ENCODE data around the gene TRPM5.

The TRPM5 gene

DNA sequence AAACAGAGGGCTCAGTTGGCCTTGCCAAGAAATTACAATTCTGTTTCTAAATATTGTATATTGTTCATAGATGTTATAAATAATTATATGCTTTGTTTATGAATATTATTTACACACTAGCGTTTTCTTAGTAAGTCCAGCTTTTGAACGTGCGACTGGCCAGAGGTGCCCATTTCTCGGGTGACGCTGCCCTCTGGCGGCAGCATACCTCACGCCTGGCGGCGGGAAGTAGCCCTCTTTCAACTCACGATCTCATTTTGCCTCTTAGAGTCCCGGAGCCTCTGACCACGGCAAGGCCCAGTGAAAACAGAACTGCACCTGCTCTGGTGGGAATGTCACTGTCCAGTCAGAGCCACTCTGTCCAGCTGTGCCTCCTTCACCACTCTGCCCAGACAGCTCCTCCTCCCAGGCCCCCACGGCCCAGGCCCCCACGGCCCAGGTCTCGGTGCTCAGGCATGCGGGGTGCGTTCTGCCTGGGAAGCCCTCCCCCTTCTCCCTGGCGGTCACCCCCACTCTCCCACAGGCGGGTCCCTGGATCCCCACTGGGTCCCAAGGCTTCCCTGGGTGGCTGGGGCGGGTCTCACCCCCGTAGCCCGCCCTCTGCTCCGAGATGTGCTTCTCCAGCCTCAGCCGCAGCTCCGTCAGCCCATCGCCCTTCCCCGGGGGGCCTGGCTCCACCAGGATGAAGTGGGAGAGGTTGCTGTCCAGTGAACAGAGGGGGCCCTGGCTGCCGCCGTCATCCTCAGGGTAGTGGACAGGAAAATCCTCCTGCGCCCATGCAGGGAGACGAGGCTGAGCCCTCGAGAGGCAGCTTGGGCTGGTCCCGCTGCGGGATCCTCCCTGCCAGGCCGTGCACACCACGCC lies 24.4 kb downstream of the TRPM5 start:
- in situ Hi-C loops (cut with MboI; ENCODE audit: low sequenced_read_pairs), result loop anchor here (5.0 kb wide), 1 partner anchor 233 kb away; no protein-coding TSS in a partner anchor
- Histone ChIP-seq H3K9me3 (no peaks in the 10 kb centered on the region), H3K4me1 (no peaks in the 10 kb centered on the region), H3K36me3 (replicated peaks) (no peaks in the 10 kb centered on the region), H3K27me3 (ENCODE audit: low read depth) (no peaks in the 10 kb centered on the region; the same call in 1 of the 2 replicates), H3K4me3 (no peak overlapping the region)
- DNase-seq (ENCODE audit: low spot score in 2 of 2), result peak; percentile 55 to 78

DNA sequence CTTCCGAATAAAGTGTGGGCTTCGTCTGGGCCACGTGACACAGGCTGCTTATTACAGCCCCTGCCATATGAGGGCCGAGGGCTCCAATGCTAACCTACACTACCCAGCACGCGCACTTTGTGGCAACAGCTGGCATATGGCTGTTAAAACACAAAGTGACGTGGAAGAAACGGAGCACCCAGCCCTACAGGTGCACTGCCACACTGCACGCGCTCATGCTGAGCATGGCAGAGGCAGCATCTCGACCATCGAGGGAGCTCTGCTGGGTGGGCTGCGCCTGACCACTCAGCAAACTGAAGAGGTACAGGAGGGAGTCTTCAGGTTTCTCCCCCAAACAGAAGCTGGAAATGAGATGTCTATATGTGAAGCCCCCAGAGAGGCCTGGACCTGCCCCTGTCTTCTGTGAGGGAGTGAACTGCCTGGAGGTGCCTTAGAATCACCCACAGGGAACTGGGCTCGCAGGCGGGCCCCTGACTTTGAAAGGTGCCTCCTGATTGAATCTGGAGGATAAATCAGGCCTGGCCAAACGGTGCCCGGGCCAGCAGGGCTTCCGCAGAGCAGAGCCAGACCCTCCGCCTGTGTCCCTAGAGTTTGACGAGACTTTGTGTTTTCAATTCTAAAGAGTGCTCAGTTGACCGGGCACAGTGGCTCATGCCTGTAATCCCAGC lies 25.5 kb downstream of the TRPM5 start:
- Histone ChIP-seq H3K4me3 (no peak overlapping the region), H3K36me3 (replicated peaks) (no peaks in the 10 kb centered on the region), H3K9me3 (no peaks in the 10 kb centered on the region), H3K27me3 (ENCODE audit: low read depth) (no peaks in the 10 kb centered on the region; the same call in 1 of the 2 replicates), H3K4me1 (no peaks in the 10 kb centered on the region)
- in situ Hi-C loops (cut with MboI; ENCODE audit: low sequenced_read_pairs), result loop anchor here (5.0 kb wide), 1 partner anchor 232 kb away; no protein-coding TSS in a partner anchor
- no peak for DNase-seq (ENCODE audit: low spot score in 2 of 2)

DNA sequence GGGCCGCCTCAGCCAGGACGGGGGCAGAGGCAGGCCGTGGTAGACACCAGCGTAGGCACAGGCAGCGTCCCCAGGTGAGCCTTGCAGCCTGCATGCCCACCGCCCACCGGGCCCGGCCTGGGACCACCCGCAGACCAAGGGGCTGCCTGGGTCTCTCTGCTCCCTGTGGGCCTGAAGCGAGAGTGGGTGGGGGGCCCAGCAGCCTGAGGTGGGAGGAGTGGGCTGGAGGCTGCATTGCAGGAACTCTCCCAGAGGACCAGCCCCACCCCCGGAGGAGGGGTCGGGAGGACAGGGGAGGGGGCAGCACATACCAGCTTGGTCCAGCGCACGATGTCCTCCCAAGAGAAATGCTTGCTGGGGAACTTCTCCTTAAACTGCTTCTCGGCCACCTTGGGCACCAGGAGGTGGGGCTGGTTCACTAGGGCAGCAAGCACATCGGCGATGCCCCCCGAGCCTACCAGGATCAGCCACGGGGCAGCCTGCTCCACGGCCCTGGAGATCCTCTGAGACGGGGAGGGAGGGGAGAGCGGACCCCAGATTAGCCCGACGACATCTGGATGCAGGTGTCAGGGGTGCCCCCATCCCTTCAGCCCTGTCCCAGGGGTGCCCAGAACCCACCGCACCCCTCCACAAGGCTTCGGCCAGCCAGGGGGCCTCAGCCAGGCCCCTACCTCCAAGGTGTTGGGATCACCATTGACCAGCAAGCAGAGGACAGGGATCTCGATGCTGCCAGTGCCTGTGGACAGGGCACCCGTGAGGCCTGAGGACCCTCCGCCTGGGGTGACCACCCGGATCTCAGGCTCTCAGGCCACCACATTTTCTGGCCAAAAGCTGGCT lies 26.2 kb downstream of the TRPM5 start:
- Histone ChIP-seq H3K27me3 (ENCODE audit: low read depth) (no peaks in the 10 kb centered on the region; the same call in 1 of the 2 replicates), H3K36me3 (replicated peaks) (no peaks in the 10 kb centered on the region), H3K4me3 (no peak overlapping the region), H3K9me3 (no peaks in the 10 kb centered on the region), H3K4me1 (no peaks in the 10 kb centered on the region)
- in situ Hi-C loops (cut with MboI; ENCODE audit: low sequenced_read_pairs), result loop anchor here (5.0 kb wide), 1 partner anchor 231 kb away; no protein-coding TSS in a partner anchor
- no peak for DNase-seq (ENCODE audit: low spot score in 2 of 2)

GRCh38 chr11:2416765-2417164 lies 27.5 kb downstream of the TRPM5 start:
- Histone ChIP-seq H3K27me3 (ENCODE audit: low read depth) (no peaks in the 10 kb centered on the region; the same call in 1 of the 2 replicates), H3K4me1 (no peaks in the 10 kb centered on the region), H3K36me3 (replicated peaks) (no peaks in the 10 kb centered on the region), H3K4me3 (no peak overlapping the region), H3K9me3 (no peaks in the 10 kb centered on the region)
- no peak for DNase-seq (ENCODE audit: low spot score in 2 of 2)
- in situ Hi-C loops (cut with MboI; ENCODE audit: low sequenced_read_pairs), result loop anchor here (5.0 kb wide), 1 partner anchor 229 kb away; no protein-coding TSS in a partner anchor

GRCh38 chr11:2415601-2416380 lies 28.5 kb downstream of the TRPM5 start:
- Histone ChIP-seq H3K9me3 (no peaks in the 10 kb centered on the region), H3K36me3 (replicated peaks) (no peaks in the 10 kb centered on the region), H3K4me1 (no peaks in the 10 kb centered on the region), H3K27me3 (ENCODE audit: low read depth) (peaks cover 4% of the 10 kb centered on the region), H3K4me3 (no peak overlapping the region)
- DNase-seq (ENCODE audit: low spot score in 2 of 2), result no peak
- in situ Hi-C loops (cut with MboI; ENCODE audit: low sequenced_read_pairs), result loop anchor here (5.0 kb wide), 1 partner anchor 228 kb away; no protein-coding TSS in a partner anchor

DNA sequence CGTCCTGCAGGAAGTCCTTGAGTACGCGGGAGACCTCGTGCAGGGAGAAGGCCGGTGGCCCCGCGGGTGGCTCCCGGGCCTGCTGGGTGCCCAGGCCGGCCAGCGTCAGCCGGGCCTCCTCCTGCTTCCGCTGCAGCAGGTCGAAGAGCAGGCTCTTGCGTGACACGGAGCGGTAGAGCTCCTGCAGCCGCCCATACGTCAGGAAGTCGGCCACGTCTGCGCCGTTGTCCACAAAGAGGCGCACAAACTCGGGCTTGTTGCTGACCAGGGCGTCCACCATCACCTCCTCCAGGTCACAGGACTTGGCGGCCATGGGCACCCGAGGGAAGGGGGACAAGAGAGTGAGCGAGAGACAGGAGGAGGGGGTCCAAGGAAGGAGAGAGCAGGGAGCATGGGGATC lies 29.1 kb downstream of the TRPM5 start:
- in situ Hi-C loops (cut with MboI; ENCODE audit: low sequenced_read_pairs), result loop anchor here (5.0 kb wide), 1 partner anchor 228 kb away; no protein-coding TSS in a partner anchor
- H3K4me1 ChIP-seq, result no peaks in the 10 kb centered on the region

DNA sequence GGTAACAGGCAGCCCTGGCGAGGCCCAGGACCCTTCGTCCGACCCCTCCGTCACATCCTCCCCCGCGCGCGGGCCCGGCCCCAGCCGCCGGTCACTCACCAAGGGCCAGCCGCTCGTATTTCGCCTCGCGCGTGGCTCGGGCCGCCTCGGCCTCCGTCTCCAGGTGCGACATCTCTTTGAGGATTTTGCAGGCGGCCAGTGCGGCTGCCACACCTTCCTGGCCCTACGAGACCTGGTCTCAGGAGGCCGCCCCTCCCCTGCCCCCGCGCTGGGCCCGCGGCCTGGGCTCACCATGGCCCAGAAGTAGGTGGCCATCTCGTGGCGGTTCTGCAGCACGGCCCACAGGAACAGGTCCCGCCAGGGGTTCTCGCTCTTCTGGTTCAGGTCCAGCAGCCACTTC lies 29.7 kb downstream of the TRPM5 start:
- in situ Hi-C loops (cut with MboI; ENCODE audit: low sequenced_read_pairs), result loop anchor here (5.0 kb wide), 1 partner anchor 227 kb away; no protein-coding TSS in a partner anchor
- Histone ChIP-seq H3K9me3 (no peaks in the 10 kb centered on the region), H3K4me1 (no peaks in the 10 kb centered on the region), H3K4me3 (no peak overlapping the region), H3K27me3 (ENCODE audit: low read depth) (peaks cover 11% of the 10 kb centered on the region), H3K36me3 (replicated peaks) (no peaks in the 10 kb centered on the region)
- DNase-seq (ENCODE audit: low spot score in 2 of 2), result no peak

More for the DNA sequence above, 29.1 kb downstream of the TRPM5 start:
- peaks cover 7% of the 10 kb centered on the region for H3K27me3 ChIP-seq (ENCODE audit: low read depth)
- no peaks in the 10 kb centered on the region for H3K9me3 ChIP-seq
- H3K4me3 ChIP-seq, result no peak overlapping the region
- H3K36me3 ChIP-seq (replicated peaks), result no peaks in the 10 kb centered on the region
- no peak for DNase-seq (ENCODE audit: low spot score in 2 of 2)

GRCh38 chr11:2413742-2414579 lies 30.4 kb downstream of the TRPM5 start:
- no peaks in the 10 kb centered on the region for H3K4me1 ChIP-seq

GRCh38 chr11:2412323-2412722 lies 32.0 kb downstream of the TRPM5 start:
- no peak overlapping the region for H3K4me3 ChIP-seq
- no peaks in the 10 kb centered on the region for H3K4me1 ChIP-seq
- DNase-seq (ENCODE audit: low spot score in 2 of 2), result no peak
- H3K36me3 ChIP-seq (replicated peaks), result no peaks in the 10 kb centered on the region
- no peaks in the 10 kb centered on the region for H3K9me3 ChIP-seq
- in situ Hi-C loops (cut with MboI; ENCODE audit: low sequenced_read_pairs), result no loop called here
- peaks cover 24% of the 10 kb centered on the region for H3K27me3 ChIP-seq (ENCODE audit: low read depth)

More at GRCh38 chr11:2413742-2414579, 30.4 kb downstream of the TRPM5 start:
- DNase-seq (ENCODE audit: low spot score in 2 of 2), result no peak
- Histone ChIP-seq H3K9me3 (no peaks in the 10 kb centered on the region), H3K27me3 (ENCODE audit: low read depth) (peaks cover 16% of the 10 kb centered on the region), H3K36me3 (replicated peaks) (no peaks in the 10 kb centered on the region), H3K4me3 (no peak overlapping the region)
- in situ Hi-C loops (cut with MboI; ENCODE audit: low sequenced_read_pairs), result no loop called here

DNA sequence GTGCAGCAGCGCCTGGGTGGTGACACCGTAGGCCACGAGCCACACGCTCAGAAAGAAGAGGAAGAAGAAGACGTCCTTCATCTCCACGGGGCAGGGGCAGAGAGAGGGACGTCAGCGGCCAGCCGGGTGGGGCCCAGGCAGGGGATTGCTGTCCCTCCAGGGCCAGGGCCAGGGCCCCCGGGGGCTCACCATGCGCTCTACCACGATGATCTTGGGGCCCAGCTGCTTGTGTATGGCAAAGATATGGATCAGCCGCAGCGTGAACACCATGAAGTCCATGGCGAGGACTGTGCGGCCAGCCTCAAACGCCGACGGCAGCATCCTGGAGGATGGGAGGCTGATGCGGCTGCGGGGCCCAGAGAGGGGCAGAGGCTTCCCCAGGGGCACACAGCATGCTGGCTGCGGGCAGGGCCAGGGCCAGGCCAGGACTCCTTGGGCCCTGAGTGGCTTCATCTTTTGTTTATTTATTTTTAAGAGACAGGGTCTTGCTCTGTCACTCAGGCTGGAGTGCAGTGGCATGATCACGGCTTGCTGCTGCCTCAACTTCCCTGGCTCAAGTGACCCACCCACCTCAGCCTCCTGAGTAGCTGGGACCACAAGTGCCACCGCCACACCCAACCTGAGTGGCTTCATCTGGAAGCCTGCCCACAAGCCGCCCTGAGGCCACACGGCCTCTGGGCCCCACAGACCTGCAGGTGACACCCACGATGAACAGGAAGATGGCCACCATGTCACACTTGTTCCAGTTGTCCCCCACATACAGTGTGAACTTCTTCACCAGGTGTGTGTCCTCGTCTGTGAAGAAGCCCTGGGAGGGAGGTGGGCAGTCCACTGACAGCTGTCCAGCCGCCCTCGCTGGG lies 32.6 kb downstream of the TRPM5 start:
- in situ Hi-C loops (cut with MboI; ENCODE audit: low sequenced_read_pairs), result no loop called here
- H3K9me3 ChIP-seq, result no peaks in the 10 kb centered on the region
- no peak overlapping the region for H3K4me3 ChIP-seq
- H3K27me3 ChIP-seq (ENCODE audit: low read depth), result peaks cover 24% of the 10 kb centered on the region
- no peaks in the 10 kb centered on the region for H3K4me1 ChIP-seq
- no peaks in the 10 kb centered on the region for H3K36me3 ChIP-seq (replicated peaks)
- no peak for DNase-seq (ENCODE audit: low spot score in 2 of 2)

DNA sequence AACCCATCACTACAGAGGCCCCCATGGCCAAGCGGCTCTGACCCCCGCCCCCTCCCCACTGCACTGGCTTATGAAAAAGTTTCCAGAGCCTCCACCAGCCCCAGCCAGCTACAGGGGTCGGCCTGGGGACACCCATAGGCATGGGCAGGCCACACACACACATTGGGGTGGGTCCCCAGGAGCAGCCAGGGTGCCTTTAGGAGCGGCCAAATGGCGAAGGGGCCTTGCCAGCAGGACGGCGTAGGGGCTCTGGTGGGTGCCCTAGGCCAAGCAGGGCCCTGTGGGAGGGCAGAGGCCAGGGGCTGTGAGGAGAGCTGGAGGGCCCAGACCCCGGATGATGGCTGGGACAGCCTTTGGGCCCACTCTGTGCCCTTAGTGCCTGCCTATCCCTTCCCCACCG lies 33.7 kb downstream of the TRPM5 start:
- in situ Hi-C loops (cut with MboI; ENCODE audit: low sequenced_read_pairs), result no loop called here
- H3K36me3 ChIP-seq (replicated peaks), result no peaks in the 10 kb centered on the region
- DNase-seq (ENCODE audit: low spot score in 2 of 2), result no peak

More for the DNA sequence above, 33.7 kb downstream of the TRPM5 start:
- Histone ChIP-seq H3K4me1 (no peaks in the 10 kb centered on the region), H3K4me3 (no peak overlapping the region), H3K27me3 (ENCODE audit: low read depth) (peaks cover 24% of the 10 kb centered on the region), H3K9me3 (no peaks in the 10 kb centered on the region)

All from HAP-1 (cell line).